Lower lobe of right lung (tissue), 2 donors: ENCODE results near the gene VEZF1. TPM values are rescaled to one million over a fixed set of nuclear protein-coding genes. Genes with fewer than 3 reads are reported as not detected.

Source experiments
- ATAC-seq, 2 donors: fragments of 200-7000 bp; cut with Tn5 transposase; one replicate each; pipeline ENCODE4 v1.9.1; 2020 to 2022; ENCODE audit warnings: mild to moderate bottlenecking in 2 of 2, moderate library complexity in 2 of 2
- DNase-seq: peaks from one replicate; pipeline ENCODE4 v3.0.0-alpha.2; 2020
- H3K27ac ChIP-seq: fragments of 200-600 bp; one replicate; pipeline ENCODE4 v1.8.0; 2022
- H3K27me3 ChIP-seq: fragments of 200-600 bp; one replicate; pipeline ENCODE4 v1.8.0; 2022; ENCODE audit warnings: low read depth
- H3K36me3 ChIP-seq: fragments of 200-600 bp; one replicate; pipeline ENCODE4 v1.8.0; 2022; ENCODE audit warnings: mild to moderate bottlenecking
- H3K4me1 ChIP-seq: fragments of 200-600 bp; one replicate; pipeline ENCODE4 v1.8.0; 2022
- H3K4me3 ChIP-seq: fragments of 200-600 bp; one replicate; pipeline ENCODE4 v1.8.0; 2022; ENCODE audit warnings: mild to moderate bottlenecking
- H3K9me3 ChIP-seq: fragments of 200-600 bp; one replicate; pipeline ENCODE4 v1.8.0; 2022
- intact Hi-C: fragments of 100-400 bp; cut with DNase I; formaldehyde crosslinking; loops from one replicate; pipeline ENCODE4 v1.11.0; 2022
- total RNA-seq: library from RNA; stranded (reverse); fragmentation: NEBNext Ultra II Directional; extraction: Animal tissue kit (Norgen Biotek cat#: 25700); gene quantifications from one replicate; pipeline ENCODE4 v1.2.1, GENCODE V29; 2021
- TF ChIP-seq, protein P1 (sequence below): fragments of 200-600 bp; IDR thresholded peaks from one replicate; pipeline ENCODE4 v1.8.0; 2022; ENCODE audit warnings: antibody characterized with exemption, mild to moderate bottlenecking
- donor health status: DM: no; HTN: yes; CAD: no; lungs with severe emphysema.

The VEZF1 gene
- total RNA-seq, 1 donor from 2014 or later = 73.5 TPM

DNA sequence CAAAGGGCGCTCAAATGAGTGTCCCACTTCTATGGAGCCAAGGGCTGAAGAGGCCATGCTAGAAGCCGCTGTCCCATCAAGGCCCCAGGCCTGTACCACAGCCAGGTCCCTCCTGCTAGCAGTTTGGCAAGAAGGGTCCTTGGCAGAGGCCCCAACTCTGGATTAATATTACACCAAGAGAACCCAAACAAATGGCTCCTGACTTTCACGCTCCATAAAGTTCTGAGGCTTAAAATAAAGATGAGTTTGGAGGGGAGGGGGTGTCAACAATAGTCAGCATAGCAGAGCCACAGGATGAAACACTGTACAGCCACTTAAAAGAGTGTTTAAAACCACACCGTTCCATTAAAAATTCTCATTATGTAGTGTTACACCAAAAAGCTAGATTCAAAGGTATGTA, 63.4 kb downstream of the VEZF1 start:
- Histone ChIP-seq H3K4me1 (peaks cover 55% of the 10 kb centered on the region), H3K27me3 (no peaks in the 10 kb centered on the region), H3K36me3 (no peaks in the 10 kb centered on the region), H3K4me3 (no peak overlapping the region), H3K9me3 (no peaks in the 10 kb centered on the region), H3K27ac (no peak overlapping the region)
- ATAC-seq (peak in 1 of 2 donors; percentile 36), DNase-seq (no peak)
- intact Hi-C loops = no loop called here
- TF ChIP-seq, protein P1, sequence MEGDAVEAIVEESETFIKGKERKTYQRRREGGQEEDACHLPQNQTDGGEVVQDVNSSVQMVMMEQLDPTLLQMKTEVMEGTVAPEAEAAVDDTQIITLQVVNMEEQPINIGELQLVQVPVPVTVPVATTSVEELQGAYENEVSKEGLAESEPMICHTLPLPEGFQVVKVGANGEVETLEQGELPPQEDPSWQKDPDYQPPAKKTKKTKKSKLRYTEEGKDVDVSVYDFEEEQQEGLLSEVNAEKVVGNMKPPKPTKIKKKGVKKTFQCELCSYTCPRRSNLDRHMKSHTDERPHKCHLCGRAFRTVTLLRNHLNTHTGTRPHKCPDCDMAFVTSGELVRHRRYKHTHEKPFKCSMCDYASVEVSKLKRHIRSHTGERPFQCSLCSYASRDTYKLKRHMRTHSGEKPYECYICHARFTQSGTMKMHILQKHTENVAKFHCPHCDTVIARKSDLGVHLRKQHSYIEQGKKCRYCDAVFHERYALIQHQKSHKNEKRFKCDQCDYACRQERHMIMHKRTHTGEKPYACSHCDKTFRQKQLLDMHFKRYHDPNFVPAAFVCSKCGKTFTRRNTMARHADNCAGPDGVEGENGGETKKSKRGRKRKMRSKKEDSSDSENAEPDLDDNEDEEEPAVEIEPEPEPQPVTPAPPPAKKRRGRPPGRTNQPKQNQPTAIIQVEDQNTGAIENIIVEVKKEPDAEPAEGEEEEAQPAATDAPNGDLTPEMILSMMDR = no peak

Other genes with a start within 250 kb of the VEZF1 start
- gene CCDC182, start 243.0 kb downstream of the VEZF1 start, total RNA-seq = not detected
- gene MRPS23, start 138.2 kb downstream of the VEZF1 start, total RNA-seq = 35.4 TPM
- gene CUEDC1, start 32.8 kb downstream of the VEZF1 start, total RNA-seq = 42.8 TPM
- 159 TPM for gene SRSF1, start 19.0 kb upstream of the VEZF1 start, total RNA-seq
- 33.8 TPM for gene DYNLL2, start 95.2 kb upstream of the VEZF1 start, total RNA-seq
- gene OR4D1, start 160.1 kb upstream of the VEZF1 start, total RNA-seq = not detected
- gene OR4D2, start 178.7 kb upstream of the VEZF1 start, total RNA-seq = not detected
- not detected for gene EPX, start 204.5 kb upstream of the VEZF1 start, total RNA-seq
- 20.1 TPM for gene MKS1, start 231.0 kb upstream of the VEZF1 start, total RNA-seq